ENCODE measurements around the gene VAV1. TPM values are rescaled to one million over a fixed set of nuclear protein-coding genes. Genes with fewer than 3 reads are reported as not detected.
A peak's percentile ranks its signal among the peaks of the same experiment; 100 is the strongest.

The VAV1 gene
- total and polyA plus RNA-seq, 9 of the 15 experiments (the other 6 are each of a cell fraction or from before 2014, with no cell fraction given), result 0.46 to 20.1 (median 11.1) TPM

DNA sequence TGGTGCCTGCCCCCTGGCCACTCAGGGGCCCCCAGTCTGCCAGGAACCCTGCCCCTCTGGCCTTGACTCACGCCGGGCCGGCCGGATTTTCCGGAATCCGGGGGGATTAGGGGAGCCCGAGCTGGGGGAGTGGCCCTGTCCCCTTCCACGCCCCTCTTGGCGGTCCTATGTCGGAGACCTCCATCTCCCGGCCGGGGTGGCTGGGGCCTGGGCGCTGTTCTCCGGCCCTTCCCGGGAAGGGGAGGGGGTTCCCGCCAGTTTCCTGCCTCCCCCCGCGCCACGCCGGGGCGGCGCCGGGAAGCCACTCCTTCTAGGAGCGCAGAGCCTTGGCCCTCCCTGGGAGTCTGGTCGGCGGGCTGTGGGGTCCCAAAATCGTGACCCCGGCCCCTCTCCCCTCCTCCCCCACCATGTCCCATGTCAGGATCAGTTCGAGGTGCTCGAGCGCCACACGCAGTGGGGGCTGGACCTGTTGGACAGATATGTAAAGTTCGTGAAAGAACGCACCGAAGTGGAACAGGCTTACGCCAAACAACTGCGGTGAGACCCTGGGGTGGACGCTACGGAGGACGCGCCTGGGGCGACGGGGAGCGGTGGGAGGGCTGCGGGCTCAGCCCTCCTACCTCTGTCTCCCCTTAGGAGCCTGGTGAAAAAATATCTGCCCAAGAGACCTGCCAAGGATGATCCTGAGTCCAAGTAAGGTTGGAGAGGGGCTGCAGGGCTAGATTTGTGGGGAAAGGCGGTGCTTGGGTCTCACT is 31.7 kb upstream of the VAV1 start (continued):
- TF ChIP-seq SRSF9 (IDR thresholded peaks at IDR 0.05; ENCODE audit: borderline replicate concordance, low read depth, low read length), result no peak
- no peak for TF ChIP-seq ZNF263 (CRISPR knock-in tag; IDR thresholded peaks at IDR 0.05; ENCODE audit: borderline replicate concordance)
- TF ChIP-seq NCOA4 (IDR thresholded peaks at IDR 0.05; ENCODE audit: partially characterized antibody), result no peak
- TF ChIP-seq, protein P1, sequence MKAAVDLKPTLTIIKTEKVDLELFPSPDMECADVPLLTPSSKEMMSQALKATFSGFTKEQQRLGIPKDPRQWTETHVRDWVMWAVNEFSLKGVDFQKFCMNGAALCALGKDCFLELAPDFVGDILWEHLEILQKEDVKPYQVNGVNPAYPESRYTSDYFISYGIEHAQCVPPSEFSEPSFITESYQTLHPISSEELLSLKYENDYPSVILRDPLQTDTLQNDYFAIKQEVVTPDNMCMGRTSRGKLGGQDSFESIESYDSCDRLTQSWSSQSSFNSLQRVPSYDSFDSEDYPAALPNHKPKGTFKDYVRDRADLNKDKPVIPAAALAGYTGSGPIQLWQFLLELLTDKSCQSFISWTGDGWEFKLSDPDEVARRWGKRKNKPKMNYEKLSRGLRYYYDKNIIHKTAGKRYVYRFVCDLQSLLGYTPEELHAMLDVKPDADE (conservative IDR thresholded peaks at IDR 0.05; ENCODE audit: control insufficient read depth, low read depth, low read length), result no peak
- no peak for TF ChIP-seq ZFP30 (CRISPR knock-in tag; IDR thresholded peaks at IDR 0.05; ENCODE audit: borderline replicate concordance)
- no peak for TF ChIP-seq ZNF561 (CRISPR knock-in tag; conservative IDR thresholded peaks at IDR 0.05)
- TF ChIP-seq THRAP3 (IDR thresholded peaks at IDR 0.05; ENCODE audit: borderline replicate concordance), result no peak
- TF ChIP-seq ZBTB1 (CRISPR knock-in tag; IDR thresholded peaks at IDR 0.05; ENCODE audit: borderline replicate concordance, low read depth), result no peak
- TF ChIP-seq, protein P2, sequence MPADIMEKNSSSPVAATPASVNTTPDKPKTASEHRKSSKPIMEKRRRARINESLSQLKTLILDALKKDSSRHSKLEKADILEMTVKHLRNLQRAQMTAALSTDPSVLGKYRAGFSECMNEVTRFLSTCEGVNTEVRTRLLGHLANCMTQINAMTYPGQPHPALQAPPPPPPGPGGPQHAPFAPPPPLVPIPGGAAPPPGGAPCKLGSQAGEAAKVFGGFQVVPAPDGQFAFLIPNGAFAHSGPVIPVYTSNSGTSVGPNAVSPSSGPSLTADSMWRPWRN (IDR thresholded peaks at IDR 0.05; ENCODE audit: low read depth), result no peak
- TF ChIP-seq MTA2 (IDR thresholded peaks at IDR 0.05; ENCODE audit: low read depth), result no peak
- TF ChIP-seq TCF7L2 (IDR thresholded peaks at IDR 0.05; ENCODE audit: low read depth, low read length), result no peak
- TF ChIP-seq ZFPM2 (CRISPR knock-in tag; IDR thresholded peaks at IDR 0.05), result no peak
- TF ChIP-seq ILF3 (IDR thresholded peaks at IDR 0.05; ENCODE audit: borderline replicate concordance), result no peak
- TF ChIP-seq AFF4 (CRISPR knock-in tag; IDR thresholded peaks at IDR 0.05), result no peak
- TF ChIP-seq KDM2B (CRISPR knock-in tag; IDR thresholded peaks at IDR 0.05), result no peak
- no peak for TF ChIP-seq ZKSCAN8 (CRISPR knock-in tag; IDR thresholded peaks at IDR 0.05)
- TF ChIP-seq CBX1 (IDR thresholded peaks at IDR 0.05; ENCODE audit: low read depth), result no peak
- no peak for TF ChIP-seq ZNF583 (CRISPR knock-in tag; IDR thresholded peaks at IDR 0.05)
- no peak for TF ChIP-seq PPARD (CRISPR knock-in tag; IDR thresholded peaks at IDR 0.05)
- TF ChIP-seq PCBP2 (IDR thresholded peaks at IDR 0.05; ENCODE audit: low read depth, low read length, poor library complexity, severe bottlenecking), result no peak
- 0 out of 2 replicates have a peak, but pooled peaks have one; percentile 37 for TF ChIP-seq GATAD2B (IDR thresholded peaks at IDR 0.05; ENCODE audit: borderline replicate concordance)
- TF ChIP-seq MBD2 (IDR thresholded peaks at IDR 0.05; ENCODE audit: borderline replicate concordance, low read depth), result no peak

Measured in K562 (cell line).